Effector memory CD4-positive, alpha-beta T cell (primary cell): ENCODE measurements around the gene HTT.
A peak's percentile ranks its signal among the peaks of the same experiment; 100 is the strongest.

Source experiments
- DNase-seq, 3 donors: peaks; one replicate each; pipeline ENCODE4 v3.0.0-alpha.2; 2020
- H3K27ac ChIP-seq: 2 replicates; pipeline ENCODE4 v1.7.0; 2013; ENCODE audit warnings: mild to moderate bottlenecking, low read length, moderate library complexity; ENCODE audit not compliant: insufficient read depth, poor library complexity, severe bottlenecking
- H3K27me3 ChIP-seq: replicated peaks from 2 replicates; pipeline ENCODE4 v1.7.0; 2013; ENCODE audit warnings: mild to moderate bottlenecking, low read length; ENCODE audit not compliant: insufficient read depth, control insufficient read depth, poor library complexity, severe bottlenecking
- H3K36me3 ChIP-seq: 2 replicates; pipeline ENCODE4 v1.7.0; 2013; ENCODE audit warnings: mild to moderate bottlenecking, low read length, moderate library complexity; ENCODE audit not compliant: control insufficient read depth, insufficient read depth
- H3K4me1 ChIP-seq: 2 replicates; pipeline ENCODE4 v1.7.0; 2013; ENCODE audit warnings: low read length, mild to moderate bottlenecking; ENCODE audit not compliant: control insufficient read depth, insufficient read depth, poor library complexity, severe bottlenecking
- H3K4me3 ChIP-seq: 2 replicates; pipeline ENCODE4 v1.7.0; 2013; ENCODE audit warnings: low read length, low read depth, mild to moderate bottlenecking; ENCODE audit not compliant: insufficient read depth, poor library complexity, severe bottlenecking
- H3K9me3 ChIP-seq: 2 replicates; pipeline ENCODE4 v1.7.0; 2013; ENCODE audit warnings: mild to moderate bottlenecking, low read length, moderate library complexity; ENCODE audit not compliant: control insufficient read depth

The HTT gene

GRCh38 chr4:3196670-3197359, 122.3 kb downstream of the HTT start:
- peaks cover 38% of the 10 kb centered on the region for H3K4me1 ChIP-seq
- H3K27ac ChIP-seq, result no peak overlapping the region
- no peaks in the 10 kb centered on the region for H3K36me3 ChIP-seq
- no peak overlapping the region for H3K4me3 ChIP-seq
- no peaks in the 10 kb centered on the region for H3K9me3 ChIP-seq
- no peak for DNase-seq
- H3K27me3 ChIP-seq, result no peaks in the 10 kb centered on the region

GRCh38 chr4:3197366-3198105, 123.1 kb downstream of the HTT start:
- DNase-seq, result no peak
- Histone ChIP-seq H3K27me3 (no peaks in the 10 kb centered on the region), H3K36me3 (no peaks in the 10 kb centered on the region), H3K4me3 (no peak overlapping the region), H3K4me1 (peaks cover 41% of the 10 kb centered on the region), H3K9me3 (no peaks in the 10 kb centered on the region), H3K27ac (no peak overlapping the region)

GRCh38 chr4:3198906-3199305, 124.4 kb downstream of the HTT start:
- Histone ChIP-seq H3K36me3 (no peaks in the 10 kb centered on the region), H3K4me3 (no peak overlapping the region), H3K4me1 (peaks cover 44% of the 10 kb centered on the region), H3K27me3 (no peaks in the 10 kb centered on the region), H3K9me3 (no peaks in the 10 kb centered on the region), H3K27ac (no peak overlapping the region)
- DNase-seq, result no peak

- Histone ChIP-seq H3K27ac (no peak overlapping the region), H3K27me3 (no peaks in the 10 kb centered on the region), H3K4me3 (no peak overlapping the region), H3K36me3 (no peaks in the 10 kb centered on the region), H3K4me1 (peaks cover 44% of the 10 kb centered on the region), H3K9me3 (no peaks in the 10 kb centered on the region)
- DNase-seq, result no peak
Observed at GRCh38 chr4:3199653-3200422, 125.4 kb downstream of the HTT start.

- Histone ChIP-seq H3K4me3 (no peak overlapping the region), H3K27ac (no peak overlapping the region), H3K27me3 (no peaks in the 10 kb centered on the region), H3K9me3 (no peaks in the 10 kb centered on the region), H3K36me3 (no peaks in the 10 kb centered on the region), H3K4me1 (peaks cover 43% of the 10 kb centered on the region)
- DNase-seq, result no peak
Observed at GRCh38 chr4:3200423-3201090, 126.1 kb downstream of the HTT start.

GRCh38 chr4:3201718-3202702, 127.5 kb downstream of the HTT start:
- peak; percentile 38 to 64 (median 57) for DNase-seq
- Histone ChIP-seq H3K36me3 (peaks cover 8% of the 10 kb centered on the region), H3K27ac (no peak overlapping the region), H3K27me3 (no peaks in the 10 kb centered on the region), H3K4me3 (no peak overlapping the region), H3K9me3 (no peaks in the 10 kb centered on the region), H3K4me1 (peaks cover 29% of the 10 kb centered on the region)

- no peaks in the 10 kb centered on the region for H3K27me3 ChIP-seq
- no peak overlapping the region for H3K27ac ChIP-seq
- H3K9me3 ChIP-seq, result no peaks in the 10 kb centered on the region
- H3K36me3 ChIP-seq, result peaks cover 16% of the 10 kb centered on the region
- peaks cover 21% of the 10 kb centered on the region for H3K4me1 ChIP-seq
- no peak for DNase-seq
- no peak overlapping the region for H3K4me3 ChIP-seq
Observed at GRCh38 chr4:3202836-3203820, 128.6 kb downstream of the HTT start.

- Histone ChIP-seq H3K36me3 (peaks cover 20% of the 10 kb centered on the region), H3K27ac (no peak overlapping the region), H3K4me1 (peaks cover 21% of the 10 kb centered on the region), H3K4me3 (no peak overlapping the region), H3K9me3 (no peaks in the 10 kb centered on the region), H3K27me3 (no peaks in the 10 kb centered on the region)
- DNase-seq, result no peak
Observed at GRCh38 chr4:3203971-3204431, 129.5 kb downstream of the HTT start.
